CD4-positive, alpha-beta T cell treated with Interleukin-4 for 1 hour (primary cell): ENCODE results near the gene NRF1.

Experiments
- DNase-seq, 2 donors: peaks; one replicate each; pipeline ENCODE4 v3.0.0-alpha.2; 2020 to 2022

Gene NRF1

GRCh38 chr7:129688503-129689222, 77.1 kb downstream of the NRF1 start:
- DNase-seq = no peak

GRCh38 chr7:129689995-129690581, 78.6 kb downstream of the NRF1 start:
- no peak for DNase-seq

- DNase-seq = no peak
Measured at GRCh38 chr7:129690701-129691100, 79.2 kb downstream of the NRF1 start.

GRCh38 chr7:129698516-129699418, 87.2 kb downstream of the NRF1 start:
- DNase-seq = no peak

- no peak for DNase-seq
Measured at GRCh38 chr7:129702316-129702715, 90.8 kb downstream of the NRF1 start.

- no peak for DNase-seq
Measured at GRCh38 chr7:129702761-129703338, 91.3 kb downstream of the NRF1 start.

GRCh38 chr7:129703751-129704150, 92.2 kb downstream of the NRF1 start:
- no peak for DNase-seq

GRCh38 chr7:129707910-129708499, 96.5 kb downstream of the NRF1 start:
- DNase-seq = no peak

- no peak for DNase-seq
Measured at GRCh38 chr7:129713544-129713943, 102.0 kb downstream of the NRF1 start.

- DNase-seq = no peak
Measured at GRCh38 chr7:129714514-129715063, 103.1 kb downstream of the NRF1 start.

- no peak for DNase-seq
Measured at GRCh38 chr7:129719980-129720732, 108.6 kb downstream of the NRF1 start.

- no peak for DNase-seq
Measured at GRCh38 chr7:129721068-129721467, 109.5 kb downstream of the NRF1 start.

GRCh38 chr7:129723679-129724078, 112.2 kb downstream of the NRF1 start:
- no peak for DNase-seq

GRCh38 chr7:129724796-129725195, 113.3 kb downstream of the NRF1 start:
- DNase-seq = no peak

- DNase-seq = no peak
Measured at GRCh38 chr7:129728875-129729467, 117.5 kb downstream of the NRF1 start.

- no peak for DNase-seq
Measured at GRCh38 chr7:129729511-129729910, 118.0 kb downstream of the NRF1 start.

GRCh38 chr7:129730159-129730558, 118.6 kb downstream of the NRF1 start:
- DNase-seq = no peak

GRCh38 chr7:129734400-129734799, 122.9 kb downstream of the NRF1 start:
- DNase-seq = no peak

GRCh38 chr7:129739427-129739826, 127.9 kb downstream of the NRF1 start:
- no peak for DNase-seq

- DNase-seq = no peak
Measured at GRCh38 chr7:129740574-129741410, 129.3 kb downstream of the NRF1 start.
